ENCODE results near the gene CIAO3. TPM values are rescaled to one million over a fixed set of nuclear protein-coding genes. Genes with fewer than 3 reads are reported as not detected.

The CIAO3 gene
- 10 to 100 TPM; 33.7 to 33.8 TPM for total RNA-seq
- 24.0 to 55.4 reads per million in 2 donors for total RNA-seq

GRCh38 chr16:740764-741505, at the start of gene CIAO3:
Gene CIAO3, minus strand, starts transcription at chr16:740997. Its CDS starts 12 bp downstream, at chr16:740985.
- Mint-ChIP-seq H3K27me3 (no peaks in the 10 kb centered on the region), H3K4me3 (peak within 1 kb of the TSS; percentile 83), H3K4me1 (peaks cover 2% of the 10 kb centered on the region), H3K36me3 (ENCODE audit: low read depth) (no peaks in the 10 kb centered on the region), H3K27ac (peak within 1 kb of the TSS; percentile 56)
- ATAC-seq (peak; percentile 90), DNase-seq (peak; percentile 88 to 94 (median 89))
- H3K9me3 ChIP-seq (ENCODE audit: control insufficient read depth, low read length, poor library complexity, severe bottlenecking), result no peaks in the 10 kb centered on the region

GRCh38 chr16:790086-790485, 49.3 kb upstream of the CIAO3 start:
- DNase-seq (no peak), ATAC-seq (no peak)
- no peak overlapping the region for H3K27ac Mint-ChIP-seq
- peaks cover 3% of the 10 kb centered on the region for H3K4me1 Mint-ChIP-seq
- peak overlapping the region; percentile 83 for H3K4me3 Mint-ChIP-seq
- no peaks in the 10 kb centered on the region for H3K36me3 Mint-ChIP-seq (ENCODE audit: low read depth)
- no peaks in the 10 kb centered on the region for H3K9me3 ChIP-seq (ENCODE audit: control insufficient read depth, low read length, poor library complexity, severe bottlenecking)
- H3K27me3 Mint-ChIP-seq, result no peaks in the 10 kb centered on the region

- Mint-ChIP-seq H3K4me1 (peaks cover 6% of the 10 kb centered on the region), H3K4me3 (peak overlapping the region; percentile 83), H3K27ac (no peak overlapping the region), H3K36me3 (ENCODE audit: low read depth) (no peaks in the 10 kb centered on the region), H3K27me3 (no peaks in the 10 kb centered on the region)
- DNase-seq (no peak), ATAC-seq (no peak)
- H3K9me3 ChIP-seq (ENCODE audit: control insufficient read depth, low read length, poor library complexity, severe bottlenecking), result no peaks in the 10 kb centered on the region
Observed at GRCh38 chr16:789191-789850, 48.5 kb upstream of the CIAO3 start.

- peaks cover 6% of the 10 kb centered on the region for H3K4me1 Mint-ChIP-seq
- peak within 1 kb of the TSS; percentile 90 for H3K4me3 Mint-ChIP-seq
- peak within 1 kb of the TSS; percentile 67 for H3K27ac Mint-ChIP-seq
- no peaks in the 10 kb centered on the region for H3K36me3 Mint-ChIP-seq (ENCODE audit: low read depth)
- DNase-seq (peak; percentile 90 to 97 (median 96)), ATAC-seq (peak; percentile 97)
- no peaks in the 10 kb centered on the region for H3K9me3 ChIP-seq (ENCODE audit: control insufficient read depth, low read length, poor library complexity, severe bottlenecking)
- H3K27me3 Mint-ChIP-seq, result no peaks in the 10 kb centered on the region
Observed at GRCh38 chr16:788399-789126, 47.8 kb upstream of the CIAO3 start, which contains the start of gene CHTF18. Gene CHTF18, plus strand, starts transcription at chr16:788620. Its CDS starts 65 bp downstream, at chr16:788685.

- H3K4me1 Mint-ChIP-seq, result peaks cover 6% of the 10 kb centered on the region
- DNase-seq, result no peak
- peak within 1 kb of the TSS; percentile 90 for H3K4me3 Mint-ChIP-seq
- peak; percentile 11 for ATAC-seq
- H3K27ac Mint-ChIP-seq, result peak within 1 kb of the TSS; percentile 67
- no peaks in the 10 kb centered on the region for H3K9me3 ChIP-seq (ENCODE audit: control insufficient read depth, low read length, poor library complexity, severe bottlenecking)
- no peaks in the 10 kb centered on the region for H3K36me3 Mint-ChIP-seq (ENCODE audit: low read depth)
- no peaks in the 10 kb centered on the region for H3K27me3 Mint-ChIP-seq
Observed at GRCh38 chr16:787978-788398, 47.2 kb upstream of the CIAO3 start, which contains the start of gene RPUSD1. Gene RPUSD1, minus strand, starts transcription at chr16:788381. Its CDS starts 644 bp downstream, at chr16:787737.

GRCh38 chr16:787321-787966, 46.6 kb upstream of the CIAO3 start:
- DNase-seq (no peak), ATAC-seq (no peak)
- peak overlapping the region; percentile 90 for H3K4me3 Mint-ChIP-seq

GRCh38 chr16:785563-786535, 45.1 kb upstream of the CIAO3 start:
- Mint-ChIP-seq H3K27me3 (no peaks in the 10 kb centered on the region), H3K4me1 (peaks cover 6% of the 10 kb centered on the region), H3K27ac (no peak overlapping the region), H3K4me3 (peak overlapping the region; percentile 90), H3K36me3 (ENCODE audit: low read depth) (no peaks in the 10 kb centered on the region)
- peak; percentile 59 to 72 (median 66) for DNase-seq
- H3K9me3 ChIP-seq (ENCODE audit: control insufficient read depth, low read length, poor library complexity, severe bottlenecking), result no peaks in the 10 kb centered on the region
- peak; percentile 22 for ATAC-seq

More at GRCh38 chr16:787321-787966, 46.6 kb upstream of the CIAO3 start:
- H3K27ac Mint-ChIP-seq, result peak overlapping the region; percentile 67
- peaks cover 6% of the 10 kb centered on the region for H3K4me1 Mint-ChIP-seq
- H3K9me3 ChIP-seq (ENCODE audit: control insufficient read depth, low read length, poor library complexity, severe bottlenecking), result no peaks in the 10 kb centered on the region
- H3K27me3 Mint-ChIP-seq, result no peaks in the 10 kb centered on the region
- no peaks in the 10 kb centered on the region for H3K36me3 Mint-ChIP-seq (ENCODE audit: low read depth)

- peaks cover 8% of the 10 kb centered on the region for H3K4me1 Mint-ChIP-seq
- H3K36me3 Mint-ChIP-seq (ENCODE audit: low read depth), result no peaks in the 10 kb centered on the region
- no peak overlapping the region for H3K4me3 Mint-ChIP-seq
- H3K9me3 ChIP-seq (ENCODE audit: control insufficient read depth, low read length, poor library complexity, severe bottlenecking), result no peaks in the 10 kb centered on the region
- DNase-seq (no peak), ATAC-seq (no peak)
- no peak overlapping the region for H3K27ac Mint-ChIP-seq
- no peaks in the 10 kb centered on the region for H3K27me3 Mint-ChIP-seq
Observed at GRCh38 chr16:784431-784830, 43.6 kb upstream of the CIAO3 start.

- ATAC-seq, result no peak
- H3K9me3 ChIP-seq (ENCODE audit: control insufficient read depth, low read length, poor library complexity, severe bottlenecking), result no peaks in the 10 kb centered on the region
- H3K36me3 Mint-ChIP-seq (ENCODE audit: low read depth), result no peaks in the 10 kb centered on the region
- H3K27ac Mint-ChIP-seq, result no peak overlapping the region
- no peak overlapping the region for H3K4me3 Mint-ChIP-seq
- no peaks in the 10 kb centered on the region for H3K27me3 Mint-ChIP-seq
- no peak for DNase-seq
- H3K4me1 Mint-ChIP-seq, result peaks cover 8% of the 10 kb centered on the region
Observed at GRCh38 chr16:783404-784161, 42.8 kb upstream of the CIAO3 start.

- H3K27me3 Mint-ChIP-seq, result no peaks in the 10 kb centered on the region
- peaks cover 8% of the 10 kb centered on the region for H3K4me1 Mint-ChIP-seq
- ATAC-seq (no peak), DNase-seq (no peak)
- H3K36me3 Mint-ChIP-seq (ENCODE audit: low read depth), result no peaks in the 10 kb centered on the region
- no peak overlapping the region for H3K4me3 Mint-ChIP-seq
- no peaks in the 10 kb centered on the region for H3K9me3 ChIP-seq (ENCODE audit: control insufficient read depth, low read length, poor library complexity, severe bottlenecking)
- no peak overlapping the region for H3K27ac Mint-ChIP-seq
Observed at GRCh38 chr16:782766-783403, 42.1 kb upstream of the CIAO3 start.

- ATAC-seq (no peak), DNase-seq (no peak)
- no peaks in the 10 kb centered on the region for H3K9me3 ChIP-seq (ENCODE audit: control insufficient read depth, low read length, poor library complexity, severe bottlenecking)
- H3K4me1 Mint-ChIP-seq, result peaks cover 10% of the 10 kb centered on the region
- no peak overlapping the region for H3K27ac Mint-ChIP-seq
- no peak overlapping the region for H3K4me3 Mint-ChIP-seq
- H3K36me3 Mint-ChIP-seq (ENCODE audit: low read depth), result no peaks in the 10 kb centered on the region
- no peaks in the 10 kb centered on the region for H3K27me3 Mint-ChIP-seq
Observed at GRCh38 chr16:782258-782657, 41.5 kb upstream of the CIAO3 start.

All from T-helper 17 cell (primary cell).